Activated T-cell treated with anti-CD3 and anti-CD28 coated beads, Interleukin-2, amount 50 U/mL, for 72 hours (primary cell): Measurements from ENCODE around the gene ZNF532. TPM values are rescaled to one million over a fixed set of nuclear protein-coding genes. Genes with fewer than 3 reads are reported as not detected.

ENCODE experiments used
- ATAC-seq, 2 donors: fragments of 150-1000 bp; cut with Tn5 transposase; replicated peaks in 1 of 2; 2 replicates each; pipeline ENCODE4 v1.10.0; 2021; ENCODE audit warnings: moderate library complexity in 2 of 2, mild to moderate bottlenecking in 1 of 2
- DNase-seq, 2 donors: peaks; one replicate each; pipeline ENCODE4 v3.0.0; 2021 to 2022; ENCODE audit warnings: mixed read lengths in 1 of 2
- H3K27ac Mint-ChIP-seq: one replicate; pipeline ENCODE4 v1.8.0; 2022; ENCODE audit warnings: mild to moderate bottlenecking, moderate library complexity, mixed read lengths
- H3K27me3 Mint-ChIP-seq: one replicate; pipeline ENCODE4 v1.8.0; 2022; ENCODE audit warnings: low read depth, mixed read lengths
- H3K36me3 Mint-ChIP-seq, 2 donors: one replicate each; pipeline ENCODE4 v1.8.0; 2022; ENCODE audit warnings: mixed read lengths in 2 of 2, mild to moderate bottlenecking in 1 of 2; ENCODE audit not compliant: insufficient read depth in 2 of 2
- H3K4me1 Mint-ChIP-seq: one replicate; pipeline ENCODE4 v1.8.0; 2022; ENCODE audit warnings: low read depth, mixed read lengths
- H3K4me3 Mint-ChIP-seq, 2 donors: one replicate each; pipeline ENCODE4 v1.8.0; 2022; ENCODE audit warnings: mild to moderate bottlenecking in 2 of 2, mixed read lengths in 2 of 2, moderate library complexity in 2 of 2
- H3K9me3 Mint-ChIP-seq, 2 donors: one replicate each; pipeline ENCODE4 v1.8.0; 2022; ENCODE audit warnings: mixed read lengths in 2 of 2
- total RNA-seq, 2 donors: library from RNA; stranded (reverse); gene quantifications; one replicate each; pipeline ENCODE4 v1.2.3, GENCODE V29; 2022

The ZNF532 gene
- total RNA-seq, 2 donors from 2014 or later = 10.2 to 14.5 TPM

DNA sequence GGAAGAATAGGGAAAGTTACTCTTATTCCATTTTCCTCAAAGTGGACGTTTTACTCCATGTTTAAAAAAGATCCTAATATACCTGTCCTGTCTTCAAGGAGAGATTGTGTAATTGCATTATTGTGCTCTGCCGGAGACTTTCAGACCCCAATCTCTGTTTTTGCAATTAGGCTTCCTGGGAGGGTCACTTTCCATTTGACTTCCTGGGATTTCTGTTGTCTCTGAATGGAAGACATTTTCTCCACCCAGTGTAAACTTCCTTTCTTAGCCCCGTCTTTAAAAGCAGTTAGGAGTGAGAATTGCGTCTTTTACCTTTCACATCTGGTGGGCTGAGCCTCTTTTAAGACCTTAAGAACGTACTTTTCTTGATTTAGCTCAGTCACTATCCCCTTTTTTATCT, 63.0 kb downstream of the ZNF532 start:
- no peak for DNase-seq
- Mint-ChIP-seq H3K27me3 (peaks cover 37% of the 10 kb centered on the region), H3K9me3 (peaks cover 0 to 2% of the 10 kb centered on the region in 2 donors), H3K36me3 (peaks cover 1% of the 10 kb centered on the region in 2 donors), H3K4me3 (no peak overlapping the region), H3K27ac (no peak overlapping the region), H3K4me1 (no peaks in the 10 kb centered on the region)
- no peak for ATAC-seq

DNA sequence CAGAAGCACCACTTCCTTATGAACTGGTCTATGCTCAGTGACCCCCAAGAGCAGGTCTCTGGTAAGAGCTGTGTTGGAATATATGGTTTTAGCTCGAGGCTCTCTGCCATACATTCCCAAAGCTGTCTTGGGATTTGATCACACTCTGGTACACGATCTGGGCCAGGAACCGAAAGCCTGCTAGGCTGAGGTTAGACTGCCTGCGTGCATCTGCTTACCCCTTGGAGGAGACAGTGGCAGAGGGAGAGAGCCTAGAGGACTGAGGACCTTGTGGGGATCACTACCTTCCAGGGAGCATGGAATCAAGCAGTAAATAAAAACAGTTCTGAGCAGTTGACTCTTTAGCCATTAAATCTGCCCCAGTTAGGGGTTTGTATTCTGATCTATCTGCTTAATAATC, 63.7 kb downstream of the ZNF532 start:
- H3K27ac Mint-ChIP-seq = no peak overlapping the region
- no peak overlapping the region for H3K4me3 Mint-ChIP-seq
- peaks cover 1% of the 10 kb centered on the region in 2 donors for H3K36me3 Mint-ChIP-seq
- H3K4me1 Mint-ChIP-seq = no peaks in the 10 kb centered on the region
- DNase-seq (no peak), ATAC-seq (no peak)
- H3K27me3 Mint-ChIP-seq = peaks cover 31% of the 10 kb centered on the region
- H3K9me3 Mint-ChIP-seq = peaks cover 0 to 2% of the 10 kb centered on the region in 2 donors

DNA sequence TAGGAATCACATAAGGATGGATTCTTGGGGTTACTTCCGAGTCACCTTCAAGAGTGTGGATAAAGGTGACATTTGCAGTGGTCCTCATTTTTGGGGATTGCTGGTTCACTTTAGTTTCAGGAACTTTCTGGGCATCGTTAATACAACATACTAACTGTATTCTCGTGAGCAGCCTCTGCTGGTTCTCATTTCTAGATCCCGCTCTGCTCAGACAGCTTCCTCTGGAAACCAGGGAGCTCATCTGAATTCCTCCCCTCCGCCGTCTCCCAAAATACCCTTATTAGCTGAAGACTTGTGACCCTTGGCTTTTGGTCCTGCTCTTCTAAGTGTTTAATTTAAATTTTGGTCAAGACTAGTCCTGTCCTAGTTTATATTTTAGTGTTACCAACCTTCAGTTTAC, 64.5 kb downstream of the ZNF532 start:
- H3K27me3 Mint-ChIP-seq = peaks cover 33% of the 10 kb centered on the region
- peaks cover 1% of the 10 kb centered on the region in 2 donors for H3K36me3 Mint-ChIP-seq
- no peaks in the 10 kb centered on the region for H3K4me1 Mint-ChIP-seq
- no peak overlapping the region for H3K4me3 Mint-ChIP-seq
- H3K9me3 Mint-ChIP-seq = peaks cover 0 to 2% of the 10 kb centered on the region in 2 donors
- DNase-seq (no peak), ATAC-seq (no peak)
- no peak overlapping the region for H3K27ac Mint-ChIP-seq

DNA sequence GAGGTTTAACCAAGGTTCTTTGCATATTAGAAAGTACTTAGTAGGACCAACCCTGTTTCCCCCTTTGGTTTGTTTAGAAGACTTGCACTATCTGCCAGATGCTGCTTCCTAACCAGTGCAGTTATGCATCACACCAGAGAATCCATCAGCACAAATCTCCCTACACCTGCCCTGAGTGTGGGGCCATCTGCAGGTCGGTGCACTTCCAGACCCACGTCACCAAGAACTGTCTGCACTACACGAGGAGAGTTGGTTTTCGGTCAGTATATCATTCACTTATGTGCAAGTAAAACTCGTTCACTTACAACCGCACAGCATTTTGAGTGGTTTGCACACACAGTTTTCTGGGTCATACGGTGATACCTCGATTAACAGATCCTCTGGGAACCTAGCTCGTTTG, 69.7 kb downstream of the ZNF532 start:
- H3K4me1 Mint-ChIP-seq = peaks cover 5% of the 10 kb centered on the region
- H3K27ac Mint-ChIP-seq = no peak overlapping the region
- DNase-seq (no peak), ATAC-seq (no peak)
- H3K9me3 Mint-ChIP-seq = no peaks in the 10 kb centered on the region
- no peaks in the 10 kb centered on the region for H3K36me3 Mint-ChIP-seq
- H3K27me3 Mint-ChIP-seq = peaks cover 32% of the 10 kb centered on the region
- no peak overlapping the region for H3K4me3 Mint-ChIP-seq

DNA sequence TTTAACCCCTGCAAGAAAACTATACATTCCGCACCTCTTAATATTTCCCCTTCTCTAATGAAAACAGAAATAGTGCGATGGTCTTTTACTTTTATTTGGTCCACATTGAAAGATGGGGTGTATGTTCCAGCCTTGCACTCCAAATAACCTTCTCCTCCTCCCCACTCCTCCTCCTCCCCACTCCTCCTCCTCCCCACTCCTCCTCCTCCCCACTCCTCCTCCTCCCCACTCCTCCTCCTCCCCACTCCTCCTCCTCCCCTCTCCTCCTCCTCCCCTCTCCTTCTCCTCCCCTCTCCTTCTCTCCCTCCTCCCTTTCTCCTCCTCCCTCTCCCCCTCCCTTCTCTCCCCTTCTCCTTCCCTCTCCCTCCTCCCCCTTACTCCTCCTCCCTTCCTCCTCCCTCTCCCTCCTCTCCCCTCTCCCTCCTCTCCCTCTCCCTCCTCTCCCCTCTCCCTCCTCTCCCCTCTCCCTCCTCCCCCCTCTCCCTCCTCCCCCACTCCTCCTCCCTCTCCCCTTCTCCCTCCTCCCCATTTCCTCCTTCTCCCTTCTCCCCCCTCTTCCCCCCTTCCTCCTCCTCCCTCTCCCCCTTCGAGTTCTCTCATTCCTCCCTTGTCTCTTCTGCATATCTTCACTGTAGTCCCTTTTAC, 70.4 kb downstream of the ZNF532 start:
- H3K4me1 Mint-ChIP-seq = peaks cover 5% of the 10 kb centered on the region
- H3K9me3 Mint-ChIP-seq = no peaks in the 10 kb centered on the region
- no peaks in the 10 kb centered on the region for H3K36me3 Mint-ChIP-seq
- peaks cover 32% of the 10 kb centered on the region for H3K27me3 Mint-ChIP-seq
- DNase-seq (no peak), ATAC-seq (no peak)
- H3K27ac Mint-ChIP-seq = peak overlapping the region; percentile 36
- no peak overlapping the region for H3K4me3 Mint-ChIP-seq

DNA sequence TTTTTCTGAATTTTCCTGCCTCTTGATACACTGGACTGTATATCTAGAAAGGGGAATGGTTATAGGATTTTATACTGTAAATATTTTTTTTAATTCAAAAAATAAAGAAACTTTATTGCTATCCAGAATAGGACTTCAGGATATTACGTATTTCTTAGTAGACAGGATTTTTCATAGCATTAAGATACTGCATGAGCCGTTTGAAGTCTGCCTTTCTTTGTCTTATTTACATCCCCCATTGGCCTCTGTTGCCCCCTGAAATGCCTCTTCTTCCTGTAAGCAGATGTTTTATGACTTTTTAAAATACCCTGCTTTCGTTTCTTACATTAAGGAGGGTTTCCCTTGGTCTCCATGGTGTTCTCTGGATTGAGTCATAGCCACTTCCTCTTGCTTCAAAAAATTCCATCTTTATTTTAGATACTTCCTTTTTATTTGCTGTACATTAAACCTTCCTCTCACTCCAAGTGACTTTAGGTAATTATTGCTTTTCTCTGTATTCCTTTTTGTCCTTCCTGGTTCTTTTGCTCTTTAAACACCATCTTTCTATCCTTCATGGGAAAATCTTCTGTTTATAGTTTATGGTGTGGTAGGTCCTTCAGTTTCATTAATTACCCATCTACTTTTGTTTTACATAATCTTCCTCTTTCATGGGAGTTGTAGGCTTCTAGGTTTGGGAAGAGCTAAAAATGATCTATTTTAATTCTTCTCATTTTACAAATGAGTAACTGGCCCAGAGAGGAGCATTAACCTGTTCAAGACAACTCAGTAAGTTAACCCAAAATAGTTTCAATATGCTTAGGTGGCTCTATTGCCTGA, 72.6 kb downstream of the ZNF532 start:
- peak overlapping the region in 1 of 2 donors; percentile 6 for H3K4me3 Mint-ChIP-seq
- no peak for ATAC-seq
- no peaks in the 10 kb centered on the region for H3K9me3 Mint-ChIP-seq
- no peak for DNase-seq
- no peaks in the 10 kb centered on the region for H3K36me3 Mint-ChIP-seq
- peaks cover 28% of the 10 kb centered on the region for H3K27me3 Mint-ChIP-seq
- H3K4me1 Mint-ChIP-seq = peaks cover 5% of the 10 kb centered on the region
- peak overlapping the region; percentile 16 for H3K27ac Mint-ChIP-seq

DNA sequence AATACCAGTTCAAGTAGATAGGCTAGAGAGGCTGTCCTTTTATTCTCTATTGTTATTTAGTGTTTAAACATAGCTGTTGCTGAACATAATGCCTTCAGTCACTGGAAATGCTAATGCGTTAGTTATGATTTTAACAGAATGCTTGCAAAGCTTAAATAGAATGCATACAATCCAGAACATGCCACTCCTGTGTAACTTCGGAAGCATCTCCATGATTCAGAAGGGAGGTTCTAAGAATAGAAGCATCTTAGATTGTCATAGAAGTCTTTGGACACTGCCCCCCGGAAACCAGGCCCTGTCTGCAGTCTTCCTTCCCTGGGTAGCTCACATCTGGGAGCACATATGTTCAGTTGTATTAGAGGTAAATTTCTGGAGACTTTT, 73.2 kb downstream of the ZNF532 start:
- H3K27me3 Mint-ChIP-seq = peaks cover 28% of the 10 kb centered on the region
- no peaks in the 10 kb centered on the region for H3K36me3 Mint-ChIP-seq
- H3K4me3 Mint-ChIP-seq = no peak overlapping the region
- H3K27ac Mint-ChIP-seq = peak overlapping the region; percentile 16
- ATAC-seq (no peak), DNase-seq (no peak)
- no peaks in the 10 kb centered on the region for H3K9me3 Mint-ChIP-seq
- peaks cover 5% of the 10 kb centered on the region for H3K4me1 Mint-ChIP-seq

DNA sequence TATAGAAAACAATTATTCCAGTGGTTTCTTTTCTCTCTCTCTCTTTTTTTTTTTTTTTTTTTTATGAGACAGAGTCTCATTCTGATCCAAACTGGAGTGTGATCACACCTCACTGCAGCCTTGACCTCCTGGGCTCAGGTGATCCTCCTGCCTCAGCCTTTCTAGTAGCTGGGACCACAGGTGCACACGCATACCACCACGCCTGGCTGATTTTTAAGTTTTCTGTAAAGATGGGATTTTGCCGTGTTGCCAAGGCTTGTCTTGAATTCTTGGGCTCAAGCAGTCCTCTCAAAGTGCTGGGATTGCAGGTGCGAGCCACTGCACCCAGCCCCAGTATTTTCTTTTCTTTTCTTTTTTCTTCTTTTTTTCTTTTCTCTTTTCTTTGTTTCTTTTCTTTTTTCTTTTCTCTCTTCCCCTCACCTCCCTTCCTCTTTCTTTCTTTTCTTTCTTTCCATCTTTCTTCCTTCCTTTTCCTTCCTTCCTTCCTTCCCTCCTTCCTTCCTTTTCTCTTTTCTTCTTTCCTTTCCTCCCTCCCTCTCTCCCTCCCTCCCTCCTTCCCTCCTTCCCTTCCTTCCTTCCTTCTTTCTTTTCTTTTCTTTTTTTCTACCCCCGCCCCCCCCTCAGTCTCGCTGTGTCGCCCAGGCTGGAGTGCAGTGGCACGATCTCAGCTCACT, 76.9 kb downstream of the ZNF532 start:
- Mint-ChIP-seq H3K36me3 (no peaks in the 10 kb centered on the region), H3K27ac (no peak overlapping the region), H3K27me3 (peaks cover 26% of the 10 kb centered on the region), H3K9me3 (no peaks in the 10 kb centered on the region), H3K4me3 (no peak overlapping the region), H3K4me1 (peaks cover 5% of the 10 kb centered on the region)
- DNase-seq = no peak
- ATAC-seq = no peak

DNA sequence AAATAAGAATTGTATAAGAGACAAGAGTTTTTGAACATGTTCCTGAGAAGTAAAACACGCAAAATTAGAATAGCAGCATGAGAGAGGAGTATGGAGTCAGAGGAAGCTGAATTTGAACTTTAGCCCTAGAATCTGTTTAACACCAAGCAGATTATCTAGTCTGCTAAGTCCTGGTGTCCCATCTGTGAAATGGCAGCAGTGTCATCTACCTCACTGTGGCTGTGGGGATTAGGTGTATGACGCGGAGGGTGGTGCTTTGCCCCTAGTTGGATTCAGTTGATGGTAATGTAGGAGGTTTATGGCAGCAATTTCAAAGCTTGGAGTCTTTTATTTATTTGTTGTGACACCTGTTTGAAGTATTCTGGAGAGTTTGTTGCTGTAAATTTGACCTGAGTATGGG, 79.2 kb downstream of the ZNF532 start:
- no peak for DNase-seq
- Mint-ChIP-seq H3K4me3 (no peak overlapping the region), H3K9me3 (no peaks in the 10 kb centered on the region), H3K27ac (no peak overlapping the region), H3K27me3 (peaks cover 25% of the 10 kb centered on the region), H3K4me1 (no peaks in the 10 kb centered on the region), H3K36me3 (no peaks in the 10 kb centered on the region)
- no peak for ATAC-seq

DNA sequence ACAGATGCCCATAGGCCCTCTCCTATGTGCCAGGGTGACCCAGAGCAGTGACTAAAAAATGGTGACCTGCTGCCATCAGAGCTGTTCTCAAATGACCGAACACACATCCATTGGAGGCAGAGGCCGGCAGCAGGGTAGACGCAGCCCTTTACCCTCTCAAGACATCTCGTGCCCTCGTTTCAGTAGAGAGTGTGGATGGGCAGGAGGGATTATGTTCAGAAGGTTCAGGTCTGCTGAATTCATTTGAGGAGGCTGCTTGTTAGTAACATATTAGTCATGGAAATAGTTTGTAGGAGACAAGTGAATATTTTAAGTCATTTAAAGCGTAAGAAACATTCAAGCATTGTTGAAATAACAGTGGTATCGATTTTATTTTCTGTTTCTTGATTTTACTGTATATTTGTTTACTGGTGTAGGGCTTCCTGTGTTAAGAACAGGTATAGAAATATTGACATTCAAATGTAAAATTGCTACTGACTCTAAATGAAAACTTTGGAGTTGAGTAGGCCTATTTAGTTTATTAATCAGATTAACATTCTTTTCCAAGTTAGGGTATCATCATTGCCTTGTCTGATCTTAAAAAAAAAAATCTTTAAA, 82.6 kb downstream of the ZNF532 start:
- H3K9me3 Mint-ChIP-seq = no peaks in the 10 kb centered on the region
- H3K4me1 Mint-ChIP-seq = no peaks in the 10 kb centered on the region
- ATAC-seq (peak; percentile 43 to 87), DNase-seq (no peak)
- no peak overlapping the region for H3K4me3 Mint-ChIP-seq
- H3K27ac Mint-ChIP-seq = no peak overlapping the region
- no peaks in the 10 kb centered on the region for H3K36me3 Mint-ChIP-seq
- peaks cover 25% of the 10 kb centered on the region for H3K27me3 Mint-ChIP-seq

DNA sequence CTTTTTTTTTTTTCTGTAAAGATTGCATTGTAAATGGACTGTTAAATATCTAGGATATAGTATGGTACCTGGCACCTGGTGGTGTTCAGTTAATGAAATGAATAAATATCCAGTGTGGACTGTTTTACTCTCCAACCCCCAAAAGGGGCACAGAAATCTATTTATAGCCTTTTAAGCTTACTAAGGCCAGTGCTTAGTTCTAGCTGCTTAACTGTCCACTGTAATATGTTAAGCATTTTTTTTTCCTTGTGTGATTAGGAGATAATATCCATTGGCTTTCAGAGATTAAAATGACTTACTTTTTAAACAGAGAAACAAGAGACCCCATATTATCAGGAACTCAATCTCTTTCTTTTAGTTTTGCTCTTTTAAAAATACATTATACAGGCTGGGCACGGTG, 84.4 kb downstream of the ZNF532 start:
- DNase-seq (no peak), ATAC-seq (no peak)
- H3K27me3 Mint-ChIP-seq = peaks cover 19% of the 10 kb centered on the region
- H3K4me3 Mint-ChIP-seq = no peak overlapping the region
- H3K9me3 Mint-ChIP-seq = no peaks in the 10 kb centered on the region
- H3K36me3 Mint-ChIP-seq = no peaks in the 10 kb centered on the region
- H3K4me1 Mint-ChIP-seq = no peaks in the 10 kb centered on the region
- no peak overlapping the region for H3K27ac Mint-ChIP-seq

DNA sequence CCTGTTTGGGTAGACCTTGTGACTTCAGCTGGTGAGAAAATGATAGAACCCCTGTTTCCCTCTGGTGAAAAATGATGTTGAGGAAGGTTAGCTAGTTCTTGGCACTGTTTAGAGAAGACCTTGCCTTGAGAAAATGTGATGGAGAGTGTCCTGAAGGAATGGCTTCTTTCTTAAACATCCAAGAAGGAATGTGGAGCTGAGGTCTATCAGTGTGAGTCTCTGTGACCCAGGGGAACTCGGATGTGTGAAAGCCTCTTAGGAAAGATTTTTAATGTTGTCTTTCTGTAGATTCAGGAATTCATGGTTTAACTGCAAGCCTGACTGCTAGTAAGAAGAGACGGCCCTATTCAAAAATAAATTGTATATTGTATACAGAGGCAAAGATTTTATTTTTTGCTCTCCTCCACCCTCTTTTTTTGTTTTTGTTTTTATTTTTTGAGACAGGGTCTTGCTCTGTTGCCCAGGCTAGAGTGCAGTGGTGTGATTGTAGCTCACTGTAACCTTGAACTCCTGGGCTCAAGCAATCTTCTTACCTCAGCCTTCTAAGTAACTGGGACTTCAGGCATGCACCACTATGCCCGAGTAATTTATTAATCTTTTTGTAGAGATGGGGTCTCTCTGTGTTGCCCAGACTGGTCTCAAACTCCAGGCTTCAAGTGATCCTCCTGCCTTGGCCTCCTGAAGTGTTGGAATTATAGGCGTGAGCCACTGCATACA, 87.5 kb downstream of the ZNF532 start:
- no peak for ATAC-seq
- Mint-ChIP-seq H3K4me3 (no peak overlapping the region), H3K9me3 (no peaks in the 10 kb centered on the region), H3K27ac (no peak overlapping the region), H3K36me3 (no peaks in the 10 kb centered on the region), H3K4me1 (no peaks in the 10 kb centered on the region), H3K27me3 (peaks cover 20% of the 10 kb centered on the region)
- DNase-seq = no peak
